ENCODE results near the gene SUPT7L. TPM values are rescaled to one million over a fixed set of nuclear protein-coding genes. Genes with fewer than 3 reads are reported as not detected.
"Not testable (repeated sequence)": the region's sequence is repeated elsewhere in the genome, so short reads cannot be mapped to it uniquely, and the experiment has no call there.

Gene SUPT7L
- total and polyA plus RNA-seq, 10 donors: 22.9 to 42.1 (median 30.9) TPM

GRCh38 chr2:27627963-27628766, 35.2 kb downstream of the SUPT7L start:
- Histone ChIP-seq H3K27me3 (replicated peaks in 1 of 7) (no peaks in the 10 kb centered on the region), H3K27ac (peak overlapping the region; percentile 44 to 88 (median 74)), H3K4me1 (peaks cover 13 to 58% (median 36%) of the 10 kb centered on the region in 6 donors), H3K36me3 (peaks cover 0 to 50% (median 37%) of the 10 kb centered on the region in 6 donors), H3K4me3 (peak overlapping the region; percentile 73 to 91 (median 81)), H3K9me3 (no peaks in the 10 kb centered on the region)
- intact Hi-C loops (cut with DNase I; ENCODE audit: low total_unique reads): no loop called here
- DNase-seq: no peak
- 4 to 13% (median 6%) methylated on average over 14 to 21 of the region's 21 CpGs for WGBS, 5 donors
- no peak for TF ChIP-seq POLR2AphosphoS5 (IDR thresholded peaks at IDR 0.05)
- no peak for TF ChIP-seq CTCF (IDR thresholded peaks at IDR 0.05 in 8 of 11, conservative IDR thresholded peaks at IDR 0.05 in 3 of 11)

GRCh38 chr2:27626921-27627320, 36.5 kb downstream of the SUPT7L start:
- Histone ChIP-seq H3K27ac (peak overlapping the region; percentile 8 to 88 (median 60)), H3K36me3 (peaks cover 0 to 50% (median 39%) of the 10 kb centered on the region in 6 donors), H3K4me1 (peaks cover 13 to 57% (median 36%) of the 10 kb centered on the region in 6 donors)
- H3K27me3 ChIP-seq (replicated peaks in 1 of 7); H3K4me3 ChIP-seq; intact Hi-C loops (cut with DNase I; ENCODE audit: low total_unique reads); DNase-seq; H3K9me3 ChIP-seq: not testable (repeated sequence)
- TF ChIP-seq POLR2AphosphoS5 (IDR thresholded peaks at IDR 0.05): peak in 1 of 3 donors; percentile 21
- WGBS, 5 donors: 22 to 34% (median 26%) methylated on average over 3 of the region's 3 CpGs

DNA sequence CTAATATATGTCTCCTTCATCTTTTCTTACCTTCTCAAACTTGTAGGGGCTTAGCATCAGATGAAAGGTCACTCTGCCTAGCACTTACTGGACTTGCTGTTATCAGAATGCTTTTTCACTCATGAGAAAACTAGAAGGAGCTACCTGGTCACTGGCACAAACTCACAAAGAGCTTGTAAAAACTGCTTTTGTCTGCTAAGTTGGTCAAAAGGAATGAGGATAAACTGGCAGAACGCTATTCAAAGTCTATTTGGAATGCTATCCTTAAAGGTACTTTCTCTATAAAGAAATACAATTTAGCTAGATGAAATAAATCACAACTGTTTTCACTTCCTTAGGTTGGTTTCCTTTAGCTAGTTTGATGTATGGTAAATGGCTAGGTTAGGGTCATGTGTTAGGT, 37.1 kb downstream of the SUPT7L start:
- DNase-seq; intact Hi-C loops (cut with DNase I; ENCODE audit: low total_unique reads): not testable (repeated sequence)
- peak overlapping the region in 7 of 8 donors; percentile 38 to 88 (median 62) for H3K27ac ChIP-seq

GRCh38 chr2:27624943-27625342, 38.5 kb downstream of the SUPT7L start:
- intact Hi-C loops (cut with DNase I; ENCODE audit: low total_unique reads): no loop called here
- H3K27ac ChIP-seq: no peak overlapping the region
- peaks cover 6 to 37% (median 29%) of the 10 kb centered on the region in 6 donors for H3K4me1 ChIP-seq
- peaks cover 5 to 50% (median 44%) of the 10 kb centered on the region in 6 donors for H3K36me3 ChIP-seq
- no peak for DNase-seq
- H3K9me3 ChIP-seq: no peaks in the 10 kb centered on the region
- TF ChIP-seq POLR2AphosphoS5 (IDR thresholded peaks at IDR 0.05) (no peak), CTCF (IDR thresholded peaks at IDR 0.05 in 8 of 11, conservative IDR thresholded peaks at IDR 0.05 in 3 of 11) (no peak), POLR2A (IDR thresholded peaks at IDR 0.05) (no peak)
- H3K4me3 ChIP-seq: no peak overlapping the region
- H3K27me3 ChIP-seq (replicated peaks in 1 of 7): no peaks in the 10 kb centered on the region

More for the DNA sequence above, 37.1 kb downstream of the SUPT7L start:
- not testable (repeated sequence) for H3K4me3 ChIP-seq; H3K9me3 ChIP-seq; H3K27me3 ChIP-seq (replicated peaks in 1 of 7)
- 57 to 86% (median 75%) methylated on average over 1 of the region's 1 CpG for WGBS, 5 donors
- Histone ChIP-seq H3K4me1 (peaks cover 13 to 51% (median 35%) of the 10 kb centered on the region in 6 donors), H3K36me3 (peaks cover 0 to 50% (median 39%) of the 10 kb centered on the region in 6 donors)

- H3K36me3 ChIP-seq: peaks cover 5 to 70% (median 62%) of the 10 kb centered on the region in 6 donors
- H3K4me3 ChIP-seq: no peak overlapping the region
- DNase-seq: no peak
- TF ChIP-seq POLR2A (IDR thresholded peaks at IDR 0.05) (no peak), POLR2AphosphoS5 (IDR thresholded peaks at IDR 0.05) (no peak), CTCF (IDR thresholded peaks at IDR 0.05 in 8 of 11, conservative IDR thresholded peaks at IDR 0.05 in 3 of 11) (no peak)
- peaks cover 0 to 22% (median 16%) of the 10 kb centered on the region in 6 donors for H3K4me1 ChIP-seq
- WGBS, 5 donors: 85 to 99% (median 93%) methylated on average over 3 of the region's 3 CpGs
- intact Hi-C loops (cut with DNase I; ENCODE audit: low total_unique reads): no loop called here
- no peak overlapping the region for H3K27ac ChIP-seq
- no peaks in the 10 kb centered on the region for H3K27me3 ChIP-seq (replicated peaks in 1 of 7)
- H3K9me3 ChIP-seq: no peaks in the 10 kb centered on the region
Measured at GRCh38 chr2:27622921-27623384, 40.5 kb downstream of the SUPT7L start.

All from spleen (tissue), 11 donors.